HT1080 (cell line): ENCODE measurements around the gene MYO1A. TPM values are rescaled to one million over a fixed set of nuclear protein-coding genes. Genes with fewer than 3 reads are reported as not detected.
A peak's percentile ranks its signal among the peaks of the same experiment; 100 is the strongest.
"Not testable (repeated sequence)": the region's sequence is repeated elsewhere in the genome, so short reads cannot be mapped to it uniquely, and the experiment has no call there.

Experiments
- DNase-seq: peaks from one replicate; pipeline ENCODE4 v3.0.0-alpha.2; 2015; ENCODE audit warnings: low read depth
- total RNA-seq: library from RNA; depleted of rRNA; stranded (reverse); fragments of >200 nt; shearing (Covaris generic); gene quantifications from 2 replicates; pipeline ENCODE4 v1.2.3, GENCODE V29; 2014

MYO1A gene
- total RNA-seq, 1 experiment from 2014 or later = not detected

- DNase-seq = no peak
Measured at GRCh38 chr12:57048423-57049118, 1.4 kb downstream of the MYO1A start.

- no peak for DNase-seq
Measured at GRCh38 chr12:57047981-57048380, 1.9 kb downstream of the MYO1A start.

GRCh38 chr12:57046947-57047890, 2.7 kb downstream of the MYO1A start:
- no peak for DNase-seq

GRCh38 chr12:57046086-57046791, 3.7 kb downstream of the MYO1A start:
- no peak for DNase-seq

GRCh38 chr12:57044889-57045288, 5.0 kb downstream of the MYO1A start:
- DNase-seq = no peak

- DNase-seq = no peak
Measured at GRCh38 chr12:57044468-57044867, 5.5 kb downstream of the MYO1A start.

- no peak for DNase-seq
Measured at GRCh38 chr12:57042695-57043094, 7.2 kb downstream of the MYO1A start.

GRCh38 chr12:57040750-57041149, 9.2 kb downstream of the MYO1A start:
- no peak for DNase-seq

GRCh38 chr12:57040211-57040610, 9.7 kb downstream of the MYO1A start:
- DNase-seq = no peak

GRCh38 chr12:57039016-57039798, 10.7 kb downstream of the MYO1A start:
- no peak for DNase-seq

- DNase-seq = no peak
Measured at GRCh38 chr12:57037264-57037663, 12.7 kb downstream of the MYO1A start.

GRCh38 chr12:57033431-57033830, 16.5 kb downstream of the MYO1A start:
- peak; percentile 32 for DNase-seq

GRCh38 chr12:57031789-57032188, 18.1 kb downstream of the MYO1A start:
- no peak for DNase-seq

GRCh38 chr12:57031138-57031725, 18.7 kb downstream of the MYO1A start:
- peak; percentile 32 for DNase-seq

GRCh38 chr12:57029457-57029856, 20.5 kb downstream of the MYO1A start:
- DNase-seq = no peak

GRCh38 chr12:57027805-57028153, 22.1 kb downstream of the MYO1A start:
- no peak for DNase-seq

- no peak for DNase-seq
Measured at GRCh38 chr12:57027011-57027804, 22.7 kb downstream of the MYO1A start.

- no peak for DNase-seq
Measured at GRCh38 chr12:57025196-57025595, 24.7 kb downstream of the MYO1A start.

- DNase-seq = not testable (repeated sequence)
Measured at GRCh38 chr12:57022324-57022723, 27.6 kb downstream of the MYO1A start.
